ENCODE measurements around the gene ELF3.
"Not testable (repeated sequence)": the region's sequence is repeated elsewhere in the genome, so short reads cannot be mapped to it uniquely, and the experiment has no call there.

The ELF3 gene

DNA sequence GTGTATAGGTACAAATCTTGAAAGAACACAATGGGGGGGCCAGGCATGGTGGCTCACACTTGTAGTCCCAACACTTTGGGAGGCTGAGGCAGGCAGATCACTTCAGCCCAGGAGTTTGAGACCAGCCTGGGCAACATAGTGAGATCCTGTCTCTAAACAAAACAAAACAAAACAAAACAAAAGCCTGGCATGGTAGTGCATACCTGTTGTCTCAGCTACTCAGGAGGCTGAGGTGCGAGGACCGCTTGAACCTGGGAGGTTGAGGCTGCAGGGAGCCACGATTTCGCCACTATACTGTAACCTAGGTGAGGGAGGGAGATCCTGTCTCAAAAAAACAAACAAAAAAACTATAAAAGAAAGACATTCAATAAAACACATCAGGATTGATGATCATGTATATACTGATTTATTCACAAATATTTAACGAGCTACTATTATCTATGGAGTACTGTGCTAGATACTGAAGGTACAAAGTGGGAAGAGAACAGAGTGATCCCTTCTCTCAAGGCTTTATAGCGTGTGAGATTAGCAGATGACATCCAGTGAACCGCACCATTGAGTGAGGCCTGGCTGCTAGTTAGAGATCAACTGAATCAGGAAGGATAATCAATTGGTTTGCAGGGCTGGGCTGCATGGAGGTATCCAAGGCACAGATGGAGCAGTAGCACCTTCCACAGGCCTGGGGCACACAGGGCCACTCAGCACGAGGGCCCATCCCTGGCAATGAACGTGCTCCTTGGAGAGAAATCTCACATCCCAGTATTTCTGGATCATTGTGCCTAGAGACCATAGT lies 26.4 kb downstream of the ELF3 start:
- DNase-seq, result no peak

DNA sequence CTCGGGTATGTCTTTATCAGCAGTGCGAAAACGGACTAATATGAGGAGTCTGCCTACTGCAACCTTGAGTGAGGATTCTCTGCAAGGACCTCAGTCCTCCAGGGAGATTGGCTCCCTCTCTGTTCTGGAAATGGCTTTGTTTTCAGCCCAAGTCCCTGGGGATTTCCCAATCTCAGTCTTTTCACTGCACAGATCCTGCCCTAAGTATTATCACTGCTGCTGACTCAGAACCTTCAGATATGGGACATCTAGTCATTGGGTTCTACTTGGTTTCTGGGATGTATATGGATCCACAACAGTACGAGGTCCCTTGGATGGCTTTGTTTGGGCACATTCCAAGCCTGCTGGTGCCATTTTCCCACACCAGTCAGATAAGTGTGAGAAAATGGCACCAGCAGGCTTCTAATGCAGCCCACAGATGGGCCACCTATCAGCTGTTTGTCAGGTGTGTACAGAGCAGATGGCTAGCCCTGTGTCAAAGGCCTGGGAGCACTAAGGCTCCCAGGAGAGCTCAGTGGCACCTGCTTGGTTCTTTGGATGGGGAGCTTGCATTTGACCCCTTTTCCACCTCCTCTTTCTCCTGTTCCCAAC lies 27.4 kb downstream of the ELF3 start:
- no peak for DNase-seq

- no peak for DNase-seq
Observed at GRCh38 chr1:202038688-202039346, 28.4 kb downstream of the ELF3 start.

GRCh38 chr1:202045705-202046104 lies 35.3 kb downstream of the ELF3 start:
- no peak for DNase-seq

DNA sequence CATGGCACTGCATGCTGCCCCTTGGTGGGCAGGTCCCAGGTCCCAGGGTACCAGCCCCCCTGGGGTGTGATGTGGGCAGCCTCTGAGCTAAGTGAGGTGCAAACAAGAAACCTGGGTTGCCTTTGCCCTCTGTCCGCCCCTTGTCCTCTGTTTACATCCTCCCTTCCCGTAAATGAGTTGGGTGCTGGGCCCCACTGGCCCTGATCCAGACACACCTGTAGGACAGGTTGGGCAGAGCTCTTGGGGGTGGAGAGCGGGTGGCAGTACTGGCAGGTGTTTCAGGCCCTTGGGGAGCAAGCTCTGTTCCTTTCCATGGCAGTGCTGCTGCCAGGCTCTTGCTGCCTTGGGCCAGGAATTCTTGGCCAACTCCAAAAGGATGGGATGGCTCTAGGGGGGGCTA lies 35.8 kb downstream of the ELF3 start:
- DNase-seq, result no peak

GRCh38 chr1:202046748-202047708 lies 36.6 kb downstream of the ELF3 start:
- DNase-seq, result no peak

GRCh38 chr1:202047977-202048376 lies 37.6 kb downstream of the ELF3 start:
- DNase-seq, result no peak

DNA sequence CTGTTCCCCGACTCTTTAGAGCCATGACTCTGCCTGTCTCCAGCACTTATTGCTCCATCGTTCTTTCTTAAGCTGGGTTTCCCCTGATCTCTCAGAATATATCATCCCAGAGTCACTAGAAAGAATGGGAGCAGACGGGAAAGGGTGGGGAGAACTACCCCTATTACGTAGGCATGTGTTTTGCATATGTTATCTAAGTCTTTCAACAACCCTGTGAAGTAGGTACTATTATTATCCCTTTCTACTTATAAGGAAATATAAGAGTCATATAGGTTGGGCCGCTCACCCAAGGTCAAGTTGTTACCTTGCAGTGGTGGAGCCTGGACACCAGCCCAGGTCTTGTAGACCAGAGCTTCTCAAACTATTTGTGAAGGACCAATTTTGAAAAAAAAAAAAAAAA lies 38.7 kb downstream of the ELF3 start:
- no peak for DNase-seq

GRCh38 chr1:202054094-202054493 lies 43.7 kb downstream of the ELF3 start:
- no peak for DNase-seq

- not testable (repeated sequence) for DNase-seq
Observed at GRCh38 chr1:202054673-202055072, 44.3 kb downstream of the ELF3 start.

DNA sequence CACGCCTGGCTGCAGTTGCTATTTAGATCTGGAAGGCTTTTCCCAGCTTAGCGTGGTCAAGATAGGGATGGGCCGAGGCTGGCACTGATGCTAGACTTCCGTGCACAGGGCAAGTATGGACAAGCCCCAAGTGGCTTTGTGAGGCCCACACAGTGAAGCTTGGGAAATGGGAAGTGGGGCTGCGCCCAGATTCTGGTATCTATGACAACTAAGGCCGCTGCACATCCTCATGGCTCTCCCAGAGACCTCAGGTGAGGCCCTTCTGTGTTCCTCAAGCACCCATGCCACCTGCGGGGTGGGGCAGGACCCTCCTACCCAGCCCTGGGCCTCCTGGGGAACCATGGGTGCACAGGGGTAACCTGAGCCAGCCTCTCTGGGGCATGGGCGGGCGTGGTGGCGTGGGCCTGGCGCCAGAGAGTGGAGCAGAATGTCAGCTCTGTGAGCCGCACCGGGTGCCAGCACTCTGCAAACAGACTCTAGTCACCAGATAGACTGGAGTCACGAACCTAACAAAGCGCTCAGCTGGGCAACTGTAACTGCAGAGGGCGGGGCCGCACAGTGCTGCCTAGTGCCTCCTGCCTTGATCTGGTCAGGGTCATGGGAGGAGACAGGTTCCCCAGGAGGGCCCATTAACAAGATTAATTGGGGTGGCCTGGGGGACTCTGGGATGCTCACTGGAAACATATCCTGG lies 46.4 kb downstream of the ELF3 start:
- DNase-seq, result no peak

GRCh38 chr1:202057335-202057704 lies 46.9 kb downstream of the ELF3 start:
- not testable (repeated sequence) for DNase-seq

DNA sequence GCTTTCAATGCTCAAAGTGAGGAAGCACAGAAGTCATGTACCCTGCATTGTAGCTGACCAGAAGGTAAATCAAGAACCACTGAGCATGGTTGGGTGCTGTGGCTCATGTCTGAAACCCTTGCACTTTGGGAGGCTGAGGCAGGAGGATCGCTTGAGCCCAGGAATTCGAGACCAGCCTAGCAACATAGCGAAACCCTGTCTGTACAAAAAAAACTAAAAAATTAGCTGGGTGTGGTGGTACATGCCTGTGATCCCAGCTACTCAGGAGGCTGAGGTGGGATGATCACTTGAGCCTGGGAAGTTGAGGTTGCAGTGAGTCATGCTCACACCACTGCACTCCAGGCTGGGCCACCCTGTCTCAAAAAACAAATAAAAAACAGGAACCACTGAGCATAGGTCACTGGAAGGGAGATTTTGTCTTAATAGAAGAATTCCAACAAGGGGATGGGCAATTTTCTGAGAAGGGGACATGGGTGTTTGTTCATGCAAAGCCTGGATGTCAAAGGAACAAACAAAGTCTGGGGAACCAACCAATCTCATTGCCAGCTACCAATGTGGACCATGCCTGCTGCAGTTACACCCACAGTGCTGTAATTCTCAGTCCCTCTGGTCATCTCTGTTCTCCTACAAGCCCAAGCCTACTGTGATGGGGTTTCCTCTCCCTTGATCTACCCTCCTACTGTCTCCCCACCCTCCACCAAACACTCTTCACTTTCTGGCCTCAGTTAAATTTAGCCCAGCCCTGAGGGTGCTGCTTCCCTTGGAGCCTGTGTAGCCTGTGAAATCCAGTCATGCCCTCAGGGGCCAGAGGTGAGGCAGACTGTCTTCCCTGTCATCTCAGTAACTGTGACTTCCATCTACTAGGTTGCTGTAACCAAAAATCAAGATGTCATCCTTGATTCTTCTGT lies 47.9 kb downstream of the ELF3 start:
- DNase-seq, result no peak

- no peak for DNase-seq
Observed at GRCh38 chr1:202061055-202061454, 50.7 kb downstream of the ELF3 start.

DNA sequence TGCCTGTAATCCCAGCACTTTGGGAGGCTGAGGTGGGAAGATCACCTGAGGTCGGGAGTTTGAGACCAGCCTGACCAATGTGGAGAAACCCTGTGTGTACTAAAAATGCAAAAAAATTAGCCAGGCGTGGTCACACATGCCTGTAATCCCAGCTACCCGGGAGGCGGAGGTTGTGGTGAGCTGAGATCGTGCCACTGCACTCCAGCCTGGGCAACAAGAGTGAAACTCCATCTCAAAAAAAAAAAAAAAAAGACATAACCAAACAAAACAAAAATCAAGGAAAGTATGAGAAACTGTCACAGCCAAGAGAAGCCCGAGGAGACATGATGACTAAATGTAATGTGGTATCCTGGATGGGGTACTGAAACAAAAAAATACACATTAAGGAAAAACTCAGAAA lies 51.4 kb downstream of the ELF3 start:
- DNase-seq, result not testable (repeated sequence)

GRCh38 chr1:202062636-202063035 lies 52.2 kb downstream of the ELF3 start:
- not testable (repeated sequence) for DNase-seq

GRCh38 chr1:202063093-202063492 lies 52.7 kb downstream of the ELF3 start:
- DNase-seq, result no peak

DNA sequence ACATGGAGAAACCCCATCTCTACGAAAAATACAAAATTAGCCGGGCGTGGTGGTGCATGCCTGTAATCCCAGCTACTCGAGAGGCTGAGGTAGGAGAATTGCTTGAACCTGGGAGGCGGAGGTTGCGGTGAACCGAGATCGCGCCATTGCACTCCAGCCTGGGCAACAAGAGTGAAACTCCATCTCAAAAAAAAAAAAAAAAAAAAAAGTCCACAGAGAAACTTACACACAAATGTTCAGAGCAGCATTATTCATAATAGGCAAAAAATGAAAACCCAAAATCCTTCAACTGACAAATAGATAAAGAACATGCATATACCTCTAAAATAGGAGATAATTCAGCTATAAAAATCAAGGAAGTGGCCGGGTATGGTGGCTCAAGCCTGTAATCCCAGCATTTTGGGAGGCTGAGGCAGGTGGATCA lies 54.5 kb downstream of the ELF3 start:
- DNase-seq, result not testable (repeated sequence)

Data from cerebellar nuclear complex (tissue), 1 donor.